ENCODE results near the gene FUNDC2.
"Not testable (repeated sequence)": the region's sequence is repeated elsewhere in the genome, so short reads cannot be mapped to it uniquely, and the experiment has no call there.

FUNDC2 gene

GRCh38 chrX:154998204-154998880 lies 28.3 kb upstream of the FUNDC2 start:
- Histone ChIP-seq H3K36me3 (no peaks in the 10 kb centered on the region), H3K4me3 (ENCODE audit: low read depth in 1 of 2, low read length in 1 of 2) (no peak overlapping the region), H3K27ac (no peak overlapping the region), H3K4me1 (ENCODE audit: control insufficient read depth in 1 of 2, insufficient read depth in 1 of 2, low read depth in 1 of 2, low read length in 1 of 2) (no peaks in the 10 kb centered on the region), H3K9me3 (no peaks in the 10 kb centered on the region), H3K27me3 (no peaks in the 10 kb centered on the region)
- TF ChIP-seq CTCF (IDR thresholded peaks at IDR 0.05), result no peak

GRCh38 chrX:155000841-155001240 lies 25.8 kb upstream of the FUNDC2 start:
- H3K36me3 ChIP-seq, result no peaks in the 10 kb centered on the region
- no peak for TF ChIP-seq CTCF (IDR thresholded peaks at IDR 0.05)
- no peak overlapping the region for H3K27ac ChIP-seq
- no peaks in the 10 kb centered on the region for H3K9me3 ChIP-seq
- H3K4me3 ChIP-seq (ENCODE audit: low read depth in 1 of 2, low read length in 1 of 2), result no peak overlapping the region
- H3K4me1 ChIP-seq (ENCODE audit: control insufficient read depth in 1 of 2, insufficient read depth in 1 of 2, low read depth in 1 of 2, low read length in 1 of 2), result no peaks in the 10 kb centered on the region
- no peaks in the 10 kb centered on the region for H3K27me3 ChIP-seq

- no peak for TF ChIP-seq CTCF (IDR thresholded peaks at IDR 0.05)
- Histone ChIP-seq H3K27me3 (no peaks in the 10 kb centered on the region), H3K9me3 (no peaks in the 10 kb centered on the region), H3K36me3 (no peaks in the 10 kb centered on the region), H3K4me1 (ENCODE audit: control insufficient read depth in 1 of 2, insufficient read depth in 1 of 2, low read depth in 1 of 2, low read length in 1 of 2) (no peaks in the 10 kb centered on the region), H3K27ac (no peak overlapping the region), H3K4me3 (ENCODE audit: low read depth in 1 of 2, low read length in 1 of 2) (no peak overlapping the region)
Measured at GRCh38 chrX:155001873-155002272, 24.8 kb upstream of the FUNDC2 start.

GRCh38 chrX:155005190-155005589 lies 21.5 kb upstream of the FUNDC2 start:
- no peak for TF ChIP-seq CTCF (IDR thresholded peaks at IDR 0.05)

GRCh38 chrX:155006379-155006778 lies 20.3 kb upstream of the FUNDC2 start:
- H3K36me3 ChIP-seq; H3K9me3 ChIP-seq; H3K27ac ChIP-seq; H3K4me1 ChIP-seq (ENCODE audit: control insufficient read depth in 1 of 2, insufficient read depth in 1 of 2, low read depth in 1 of 2, low read length in 1 of 2); H3K4me3 ChIP-seq (ENCODE audit: low read depth in 1 of 2, low read length in 1 of 2); H3K27me3 ChIP-seq: not testable (repeated sequence)

More at GRCh38 chrX:155005190-155005589, 21.5 kb upstream of the FUNDC2 start:
- Histone ChIP-seq H3K4me1 (ENCODE audit: control insufficient read depth in 1 of 2, insufficient read depth in 1 of 2, low read depth in 1 of 2, low read length in 1 of 2) (no peaks in the 10 kb centered on the region), H3K27ac (no peak overlapping the region), H3K27me3 (no peaks in the 10 kb centered on the region), H3K4me3 (ENCODE audit: low read depth in 1 of 2, low read length in 1 of 2) (no peak overlapping the region), H3K36me3 (no peaks in the 10 kb centered on the region), H3K9me3 (no peaks in the 10 kb centered on the region)

GRCh38 chrX:155006913-155007671 lies 19.6 kb upstream of the FUNDC2 start:
- not testable (repeated sequence) for H3K9me3 ChIP-seq; H3K27ac ChIP-seq; H3K4me1 ChIP-seq (ENCODE audit: control insufficient read depth in 1 of 2, insufficient read depth in 1 of 2, low read depth in 1 of 2, low read length in 1 of 2); H3K27me3 ChIP-seq; H3K4me3 ChIP-seq (ENCODE audit: low read depth in 1 of 2, low read length in 1 of 2); H3K36me3 ChIP-seq

- not testable (repeated sequence) for H3K27me3 ChIP-seq
Measured at GRCh38 chrX:155008578-155008977, 18.1 kb upstream of the FUNDC2 start.

More at GRCh38 chrX:155008578-155008977, 18.1 kb upstream of the FUNDC2 start:
- H3K27ac ChIP-seq; H3K4me1 ChIP-seq (ENCODE audit: control insufficient read depth in 1 of 2, insufficient read depth in 1 of 2, low read depth in 1 of 2, low read length in 1 of 2); H3K36me3 ChIP-seq; H3K4me3 ChIP-seq (ENCODE audit: low read depth in 1 of 2, low read length in 1 of 2); H3K9me3 ChIP-seq: not testable (repeated sequence)

All from neutrophil (primary cell).